Body of pancreas (tissue), 4 donors: Measurements from ENCODE around the gene PLCD3.

Experiments used
- POLR2A ChIP-seq, 3 donors: fragments of 450-650 bp; IDR thresholded peaks; one replicate each; pipeline ENCODE4 v1.6.1; 2016; ENCODE audit warnings: antibody characterized with exemption in 3 of 3, mild to moderate bottlenecking in 2 of 3
- TF ChIP-seq, protein P1 (sequence below), 7 experiments: fragments of 450-650 bp in 4 of 7; fragments of 200-600 bp in 3 of 7; sonication (generic) in 3 of 7; IDR thresholded peaks; one replicate each; pipeline ENCODE4 v1.5.1; 2016 to 2019; ENCODE audit warnings: antibody characterized with exemption in 7 of 7

DNA sequence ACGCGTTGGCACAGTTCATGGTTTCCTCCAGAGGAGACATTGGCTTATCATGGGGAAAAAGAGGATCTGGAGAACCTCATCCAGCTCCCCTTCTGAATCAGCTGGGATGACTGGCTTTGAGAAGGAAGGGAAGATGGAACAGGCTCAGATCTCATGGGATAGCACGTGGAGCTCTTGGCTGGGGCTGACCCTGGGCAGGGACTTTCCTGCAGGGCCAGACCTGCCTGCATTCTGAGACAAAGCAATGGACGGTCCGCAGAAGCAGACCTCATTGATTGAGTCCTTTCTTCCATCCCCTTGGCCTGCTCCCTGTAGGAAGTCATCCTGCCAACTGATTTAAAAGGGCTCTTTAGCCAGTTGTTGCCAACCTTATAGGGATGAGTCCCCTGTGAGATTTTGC is 26.2 kb downstream of the PLCD3 start:
- TF ChIP-seq, protein P1, sequence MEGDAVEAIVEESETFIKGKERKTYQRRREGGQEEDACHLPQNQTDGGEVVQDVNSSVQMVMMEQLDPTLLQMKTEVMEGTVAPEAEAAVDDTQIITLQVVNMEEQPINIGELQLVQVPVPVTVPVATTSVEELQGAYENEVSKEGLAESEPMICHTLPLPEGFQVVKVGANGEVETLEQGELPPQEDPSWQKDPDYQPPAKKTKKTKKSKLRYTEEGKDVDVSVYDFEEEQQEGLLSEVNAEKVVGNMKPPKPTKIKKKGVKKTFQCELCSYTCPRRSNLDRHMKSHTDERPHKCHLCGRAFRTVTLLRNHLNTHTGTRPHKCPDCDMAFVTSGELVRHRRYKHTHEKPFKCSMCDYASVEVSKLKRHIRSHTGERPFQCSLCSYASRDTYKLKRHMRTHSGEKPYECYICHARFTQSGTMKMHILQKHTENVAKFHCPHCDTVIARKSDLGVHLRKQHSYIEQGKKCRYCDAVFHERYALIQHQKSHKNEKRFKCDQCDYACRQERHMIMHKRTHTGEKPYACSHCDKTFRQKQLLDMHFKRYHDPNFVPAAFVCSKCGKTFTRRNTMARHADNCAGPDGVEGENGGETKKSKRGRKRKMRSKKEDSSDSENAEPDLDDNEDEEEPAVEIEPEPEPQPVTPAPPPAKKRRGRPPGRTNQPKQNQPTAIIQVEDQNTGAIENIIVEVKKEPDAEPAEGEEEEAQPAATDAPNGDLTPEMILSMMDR (IDR thresholded peaks at IDR 0.05): no peak
- no peak for TF ChIP-seq POLR2A (IDR thresholded peaks at IDR 0.05)
